Uterus (tissue), 4 donors: ENCODE data around the gene CD300E. TPM values are rescaled to one million over a fixed set of nuclear protein-coding genes. Genes with fewer than 3 reads are reported as not detected.

Experiments used
- DNase-seq, 2 donors: peaks; one replicate each; pipeline ENCODE4 v3.0.0-alpha.2; 2019 to 2020
- H3K27ac ChIP-seq, 2 donors: fragments of 200-600 bp; sonication (generic); 1 replicate in 1 of 2; 2 replicates in 1 of 2; pipeline ENCODE4 v1.5.1; 2016 to 2018
- H3K27me3 ChIP-seq, 2 donors: fragments of 200-600 bp; sonication (generic); one replicate each; pipeline ENCODE4 v1.5.1; 2018 to 2019; ENCODE audit warnings: control low read depth in 1 of 2
- H3K36me3 ChIP-seq, 2 donors: fragments of 200-600 bp; sonication (generic); one replicate each; pipeline ENCODE4 v1.5.1; 2019; ENCODE audit warnings: control low read depth in 1 of 2
- H3K4me1 ChIP-seq, 2 donors: fragments of 200-600 bp; sonication (generic); one replicate each; pipeline ENCODE4 v1.5.1; 2018 to 2019; ENCODE audit warnings: control low read depth in 1 of 2
- H3K4me3 ChIP-seq, 2 donors: fragments of 200-600 bp; sonication (generic); 1 replicate in 1 of 2; 2 replicates in 1 of 2; pipeline ENCODE4 v1.5.1; 2018 to 2019; ENCODE audit warnings: mild to moderate bottlenecking in 1 of 2
- H3K9me3 ChIP-seq, 2 donors: fragments of 200-600 bp; sonication (generic); one replicate each; pipeline ENCODE4 v1.5.1; 2019; ENCODE audit warnings: control low read depth in 1 of 2
- POLR2A ChIP-seq, 2 donors: fragments of 450-650 bp; IDR thresholded peaks; one replicate each; pipeline ENCODE4 v1.6.1; 2016; ENCODE audit warnings: antibody characterized with exemption in 2 of 2, mild to moderate bottlenecking in 1 of 2, moderate library complexity in 1 of 2
- intact Hi-C: fragments of 100-400 bp; cut with DNase I; formaldehyde crosslinking; loops from one replicate; pipeline ENCODE4 v1.15.1; 2023; ENCODE audit warnings: low total_unique reads
- total RNA-seq, 4 donors: library from RNA; depleted of rRNA in 3 of 4; stranded (reverse); fragments of >200 nt in 3 of 4; gene quantifications; one replicate each; pipeline versions ENCODE4 v1.1.0 to v1.2.4, GENCODE V29; 2014 to 2023
- TF ChIP-seq, protein P1 (sequence below), 4 experiments: fragments of 200-600 bp in 2 of 4; fragments of 450-650 bp in 2 of 4; sonication (generic) in 2 of 4; IDR thresholded peaks; one replicate each; pipeline ENCODE4 v1.5.1; 2016 to 2019; ENCODE audit warnings: antibody characterized with exemption in 4 of 4, mild to moderate bottlenecking in 2 of 4, moderate library complexity in 1 of 4
- donor health status: DM: yes; HTN: yes; CAD: no.

Gene CD300E
- total RNA-seq, 4 donors from 2014 or later = 0.07 to 0.88 TPM; not detected in 2

DNA sequence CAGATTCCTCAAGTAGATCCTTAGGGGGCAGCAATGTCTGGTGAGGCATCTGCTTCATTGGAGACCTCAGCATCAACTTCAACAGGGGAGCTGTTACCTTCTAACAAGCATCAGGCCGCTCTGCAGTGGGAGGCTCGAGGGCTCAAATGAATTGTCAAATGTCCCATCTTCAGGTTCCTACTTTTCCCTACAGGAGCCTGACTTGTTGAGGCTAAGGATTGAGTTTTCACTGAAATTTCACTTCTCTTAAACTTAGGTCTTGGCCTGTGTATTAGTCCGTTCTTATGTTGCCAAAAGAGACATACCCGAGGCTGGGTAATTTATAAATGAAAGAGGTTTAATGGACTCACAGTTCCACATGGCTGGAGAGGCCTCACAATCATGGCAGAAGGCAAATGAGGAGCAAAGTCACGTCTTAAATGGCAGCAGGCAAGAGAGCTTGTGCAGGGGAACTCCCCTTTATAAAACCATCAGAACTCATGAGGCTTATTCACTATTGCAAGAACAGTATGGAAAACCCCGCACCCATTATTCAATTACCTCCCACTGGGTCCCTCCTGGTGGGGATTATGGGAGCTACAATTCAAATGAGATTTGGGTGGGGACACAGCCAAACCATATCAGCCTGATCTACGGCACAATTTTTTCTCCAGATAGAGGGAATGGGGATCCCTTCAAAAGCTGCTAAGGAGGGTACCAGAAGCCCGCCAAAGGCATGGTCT, 26.3 kb downstream of the CD300E start:
- Histone ChIP-seq H3K4me3 (no peak overlapping the region), H3K27me3 (no peaks in the 10 kb centered on the region), H3K27ac (no peak overlapping the region), H3K36me3 (no peaks in the 10 kb centered on the region), H3K4me1 (no peaks in the 10 kb centered on the region), H3K9me3 (no peaks in the 10 kb centered on the region)
- no peak for DNase-seq
- TF ChIP-seq, protein P1, sequence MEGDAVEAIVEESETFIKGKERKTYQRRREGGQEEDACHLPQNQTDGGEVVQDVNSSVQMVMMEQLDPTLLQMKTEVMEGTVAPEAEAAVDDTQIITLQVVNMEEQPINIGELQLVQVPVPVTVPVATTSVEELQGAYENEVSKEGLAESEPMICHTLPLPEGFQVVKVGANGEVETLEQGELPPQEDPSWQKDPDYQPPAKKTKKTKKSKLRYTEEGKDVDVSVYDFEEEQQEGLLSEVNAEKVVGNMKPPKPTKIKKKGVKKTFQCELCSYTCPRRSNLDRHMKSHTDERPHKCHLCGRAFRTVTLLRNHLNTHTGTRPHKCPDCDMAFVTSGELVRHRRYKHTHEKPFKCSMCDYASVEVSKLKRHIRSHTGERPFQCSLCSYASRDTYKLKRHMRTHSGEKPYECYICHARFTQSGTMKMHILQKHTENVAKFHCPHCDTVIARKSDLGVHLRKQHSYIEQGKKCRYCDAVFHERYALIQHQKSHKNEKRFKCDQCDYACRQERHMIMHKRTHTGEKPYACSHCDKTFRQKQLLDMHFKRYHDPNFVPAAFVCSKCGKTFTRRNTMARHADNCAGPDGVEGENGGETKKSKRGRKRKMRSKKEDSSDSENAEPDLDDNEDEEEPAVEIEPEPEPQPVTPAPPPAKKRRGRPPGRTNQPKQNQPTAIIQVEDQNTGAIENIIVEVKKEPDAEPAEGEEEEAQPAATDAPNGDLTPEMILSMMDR (IDR thresholded peaks at IDR 0.05) = no peak
- TF ChIP-seq POLR2A (IDR thresholded peaks at IDR 0.05) = no peak
- intact Hi-C loops = no loop called here

GRCh38 chr17:74595037-74595750, 28.3 kb downstream of the CD300E start:
- TF ChIP-seq POLR2A (IDR thresholded peaks at IDR 0.05) = no peak
- TF ChIP-seq, protein P1 (IDR thresholded peaks at IDR 0.05) = no peak
- Histone ChIP-seq H3K36me3 (no peaks in the 10 kb centered on the region), H3K9me3 (no peaks in the 10 kb centered on the region), H3K27me3 (peaks cover 0 to 3% of the 10 kb centered on the region in 2 donors), H3K4me3 (no peak overlapping the region), H3K27ac (no peak overlapping the region), H3K4me1 (no peaks in the 10 kb centered on the region)
- intact Hi-C loops = no loop called here
- no peak for DNase-seq

DNA sequence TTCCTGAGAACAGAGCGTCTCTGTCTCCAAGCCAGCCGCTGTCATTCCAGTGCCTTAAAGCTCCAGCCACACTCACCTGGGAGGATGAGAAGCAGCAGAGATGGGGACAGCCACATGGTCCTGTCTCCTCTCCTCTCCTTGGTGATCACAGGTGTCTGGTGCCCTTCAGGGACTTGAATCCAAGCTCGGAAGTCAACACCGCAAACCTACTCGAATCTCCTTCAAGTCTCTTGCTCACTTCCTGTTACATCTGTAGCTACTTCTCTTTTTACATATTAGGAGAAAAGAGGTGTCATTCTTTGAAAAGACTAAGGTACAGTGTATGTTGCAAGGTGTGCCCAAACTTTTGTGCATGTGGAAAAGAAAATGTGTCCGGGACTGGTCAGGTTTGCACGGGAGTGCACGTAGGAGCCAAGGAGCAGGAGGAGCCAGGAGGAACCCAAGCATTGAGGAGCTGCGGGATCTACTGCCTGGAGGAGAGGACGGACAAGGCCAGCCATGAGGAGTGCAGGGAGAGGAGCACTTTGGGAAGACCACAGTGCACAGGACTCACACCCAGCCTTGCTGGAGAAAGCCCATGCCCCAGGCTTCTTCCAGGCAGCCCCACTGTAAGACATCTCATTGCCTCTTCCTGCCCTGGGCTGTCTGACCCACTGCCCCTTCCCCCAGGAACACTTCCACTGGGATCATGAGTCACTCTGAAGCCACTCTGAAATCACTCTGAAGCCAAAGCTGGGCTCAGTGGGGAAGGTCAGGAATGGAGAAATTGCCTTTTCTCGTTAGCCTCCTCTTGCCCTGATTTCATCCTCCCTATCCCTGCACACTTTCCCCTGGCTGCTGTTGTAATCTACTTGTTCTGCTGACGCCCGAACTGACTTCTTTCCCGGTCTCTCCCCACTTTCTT, 31.2 kb downstream of the CD300E start, which contains the start of gene CD300LD:
Gene CD300LD (minus strand): TSS at position 197 of the 904 bp plus-strand sequence. CDS start 81 bp downstream, at position 116.
- H3K27ac ChIP-seq = no peak within 1 kb of the TSS
- H3K9me3 ChIP-seq = no peaks in the 10 kb centered on the region
- TF ChIP-seq, protein P1 (IDR thresholded peaks at IDR 0.05) = no peak
- peaks cover 0 to 3% of the 10 kb centered on the region in 2 donors for H3K27me3 ChIP-seq
- intact Hi-C loops = no loop called here
- H3K36me3 ChIP-seq = no peaks in the 10 kb centered on the region
- no peaks in the 10 kb centered on the region for H3K4me1 ChIP-seq
- no peak within 1 kb of the TSS for H3K4me3 ChIP-seq
- no peak for DNase-seq

DNA sequence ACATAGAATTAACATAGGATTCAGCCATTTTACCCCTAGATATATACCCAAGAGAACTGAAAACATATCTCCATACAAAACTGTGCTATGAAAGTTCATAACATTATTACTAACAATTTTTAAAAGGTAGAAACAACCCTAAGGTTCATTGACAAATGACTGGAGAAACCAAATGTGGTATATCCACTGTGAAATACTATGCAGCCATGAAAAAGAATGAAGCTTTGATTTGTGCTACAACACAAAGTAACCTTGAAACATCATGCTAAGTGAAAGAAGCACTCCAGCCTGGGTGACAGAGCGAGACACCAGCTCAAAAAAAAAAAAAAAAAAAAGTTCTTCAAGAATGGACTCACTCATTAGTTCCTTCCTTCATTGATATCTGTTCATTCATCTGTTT, 32.0 kb downstream of the CD300E start:
- TF ChIP-seq, protein P1 (IDR thresholded peaks at IDR 0.05) = no peak
- TF ChIP-seq POLR2A (IDR thresholded peaks at IDR 0.05) = no peak
- H3K36me3 ChIP-seq = no peaks in the 10 kb centered on the region
- no peaks in the 10 kb centered on the region for H3K4me1 ChIP-seq
- H3K9me3 ChIP-seq = no peaks in the 10 kb centered on the region
- no peak overlapping the region for H3K27ac ChIP-seq
- H3K27me3 ChIP-seq = peaks cover 0 to 3% of the 10 kb centered on the region in 2 donors
- intact Hi-C loops = no loop called here
- no peak overlapping the region for H3K4me3 ChIP-seq
- DNase-seq = no peak
